OCI-M1 (cell line): ENCODE results near the gene POU4F2.

Experiments
- DNase-seq: peaks from one replicate; lab custom pipeline; 2025; lab: John Stamatoyannopoulos, UW

POU4F2 gene, protein sequence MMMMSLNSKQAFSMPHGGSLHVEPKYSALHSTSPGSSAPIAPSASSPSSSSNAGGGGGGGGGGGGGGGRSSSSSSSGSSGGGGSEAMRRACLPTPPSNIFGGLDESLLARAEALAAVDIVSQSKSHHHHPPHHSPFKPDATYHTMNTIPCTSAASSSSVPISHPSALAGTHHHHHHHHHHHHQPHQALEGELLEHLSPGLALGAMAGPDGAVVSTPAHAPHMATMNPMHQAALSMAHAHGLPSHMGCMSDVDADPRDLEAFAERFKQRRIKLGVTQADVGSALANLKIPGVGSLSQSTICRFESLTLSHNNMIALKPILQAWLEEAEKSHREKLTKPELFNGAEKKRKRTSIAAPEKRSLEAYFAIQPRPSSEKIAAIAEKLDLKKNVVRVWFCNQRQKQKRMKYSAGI

DNA sequence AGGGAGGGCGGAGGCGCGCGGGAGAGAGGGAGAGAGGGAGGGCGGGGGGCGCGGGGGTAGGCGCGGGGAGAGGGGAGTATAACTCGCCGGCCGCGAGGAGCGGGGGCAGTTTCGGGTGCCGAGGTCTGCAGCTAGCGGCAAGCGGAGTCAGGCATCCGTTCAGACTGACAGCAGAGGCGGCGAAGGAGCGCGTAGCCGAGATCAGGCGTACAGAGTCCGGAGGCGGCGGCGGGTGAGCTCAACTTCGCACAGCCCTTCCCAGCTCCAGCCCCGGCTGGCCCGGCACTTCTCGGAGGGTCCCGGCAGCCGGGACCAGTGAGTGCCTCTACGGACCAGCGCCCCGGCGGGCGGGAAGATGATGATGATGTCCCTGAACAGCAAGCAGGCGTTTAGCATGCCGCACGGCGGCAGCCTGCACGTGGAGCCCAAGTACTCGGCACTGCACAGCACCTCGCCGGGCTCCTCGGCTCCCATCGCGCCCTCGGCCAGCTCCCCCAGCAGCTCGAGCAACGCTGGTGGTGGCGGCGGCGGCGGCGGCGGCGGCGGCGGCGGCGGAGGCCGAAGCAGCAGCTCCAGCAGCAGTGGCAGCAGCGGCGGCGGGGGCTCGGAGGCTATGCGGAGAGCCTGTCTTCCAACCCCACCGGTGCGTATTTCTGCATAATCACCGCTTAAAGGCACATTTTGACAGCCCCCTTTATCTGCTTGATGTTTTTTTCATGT is at the start of gene POU4F2:
TSS of gene POU4F2 (plus strand) at position 108 of the 720 bp plus-strand sequence. CDS start at position 356, 248 bp downstream.
- DNase-seq = no peak

DNA sequence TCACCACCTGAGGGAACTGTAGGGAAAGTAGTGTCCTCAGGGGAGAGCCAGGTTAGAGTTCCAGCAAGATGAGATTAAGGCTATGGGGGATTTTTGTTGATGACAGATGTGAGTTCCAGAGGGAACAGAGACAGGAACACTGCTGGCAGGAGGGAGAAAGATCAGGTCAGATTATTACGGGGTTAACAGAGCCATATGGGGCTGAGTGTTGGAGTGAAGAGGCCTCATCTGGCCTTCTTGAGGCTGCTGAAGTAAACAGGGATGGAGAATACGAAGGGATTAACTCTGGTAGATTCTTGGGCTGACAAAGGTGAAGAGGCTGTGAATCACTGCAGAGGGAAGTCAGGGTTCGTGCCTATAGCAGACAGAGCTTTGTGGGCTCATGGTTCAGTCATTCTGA is 47.9 kb upstream of the POU4F2 start:
- no peak for DNase-seq

DNA sequence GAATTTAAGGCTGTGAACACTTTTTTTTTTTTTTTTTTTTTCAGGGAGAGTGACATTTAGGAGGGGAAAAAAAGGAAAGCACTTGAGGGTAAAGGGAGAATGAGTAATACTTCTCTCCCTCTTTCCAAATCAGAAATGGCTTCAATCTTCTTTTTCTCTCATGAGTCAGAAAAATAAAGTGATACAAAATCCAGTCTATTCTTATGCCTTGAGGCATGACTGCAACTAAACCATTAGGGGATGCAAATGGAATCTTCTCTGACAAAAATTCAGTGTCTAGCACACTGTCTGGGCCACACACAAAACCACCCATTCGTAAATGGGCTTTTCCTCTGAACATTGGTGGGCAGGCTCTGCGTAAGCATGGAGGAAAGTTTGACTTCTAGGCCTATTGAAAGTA is 46.7 kb upstream of the POU4F2 start:
- DNase-seq = no peak

DNA sequence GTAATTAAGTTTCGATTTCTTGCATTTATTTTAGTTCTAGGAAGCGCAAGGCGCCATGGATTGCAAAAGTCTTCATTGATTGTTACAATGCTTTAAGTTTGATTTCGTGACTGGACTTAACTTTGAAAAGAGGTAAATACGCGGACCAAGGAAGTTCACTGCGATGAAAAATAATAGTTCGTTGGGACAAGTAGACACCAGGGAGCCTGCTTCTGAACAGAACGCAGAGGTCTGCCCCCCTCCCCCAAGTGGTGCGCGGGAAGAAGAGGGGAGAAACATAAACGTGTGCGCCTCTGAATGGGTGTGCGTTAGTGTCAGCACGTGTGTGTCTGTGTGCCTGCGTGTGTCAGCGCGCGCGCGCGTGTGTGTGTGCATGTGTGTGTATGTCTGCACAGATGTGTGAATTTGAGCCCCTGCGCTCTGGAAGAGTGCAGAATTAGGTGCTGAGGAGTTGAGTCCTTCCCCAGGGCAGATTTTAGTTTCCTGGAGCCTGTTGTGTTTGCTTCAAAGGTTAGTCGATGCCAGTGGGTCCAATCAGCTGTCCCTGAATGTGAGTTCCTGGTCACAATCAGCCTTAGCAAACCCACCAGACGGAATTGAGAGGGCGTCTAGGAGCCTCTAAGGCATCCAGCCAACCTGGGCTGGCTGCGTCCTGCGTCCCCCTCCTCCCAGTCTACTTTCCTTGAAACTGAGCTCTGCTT is 5.8 kb upstream of the POU4F2 start:
- no peak for DNase-seq

DNA sequence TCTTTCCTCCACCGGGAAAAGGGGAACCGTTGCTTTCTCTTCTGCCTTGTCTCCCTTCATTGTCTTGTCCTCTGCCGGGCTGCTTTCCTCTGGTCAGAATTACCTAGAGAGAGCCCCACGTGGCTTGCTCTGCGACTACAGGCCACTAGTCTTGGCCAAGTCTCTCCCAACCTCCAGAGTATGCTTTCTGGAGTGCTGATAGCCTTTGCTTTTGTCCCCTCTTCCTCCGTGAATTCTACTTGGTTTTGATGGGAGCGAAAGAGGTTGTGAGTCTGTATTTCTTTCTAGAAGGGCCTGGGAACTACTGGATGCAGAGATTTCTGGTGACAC is 5.3 kb upstream of the POU4F2 start:
- DNase-seq = no peak

DNA sequence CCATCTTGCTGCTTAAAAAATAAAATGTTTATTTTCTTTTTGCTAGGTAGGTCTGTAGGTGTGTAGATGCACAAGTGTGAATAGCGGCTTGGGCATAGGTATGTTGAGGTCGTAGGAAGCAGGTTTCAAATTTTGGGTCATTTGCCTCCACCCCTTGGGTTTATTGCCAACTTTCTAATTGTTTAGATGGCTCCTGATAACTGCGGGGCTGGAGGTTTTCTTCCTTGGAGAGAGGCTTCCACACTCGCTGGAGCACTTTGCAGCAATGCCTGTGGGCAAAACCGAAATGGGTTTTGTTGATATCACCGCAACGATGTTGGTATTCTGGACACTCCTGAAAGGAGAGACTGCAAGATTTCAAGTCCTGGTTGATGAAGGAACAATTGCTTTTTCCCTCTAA is 3.9 kb upstream of the POU4F2 start:
- no peak for DNase-seq

DNA sequence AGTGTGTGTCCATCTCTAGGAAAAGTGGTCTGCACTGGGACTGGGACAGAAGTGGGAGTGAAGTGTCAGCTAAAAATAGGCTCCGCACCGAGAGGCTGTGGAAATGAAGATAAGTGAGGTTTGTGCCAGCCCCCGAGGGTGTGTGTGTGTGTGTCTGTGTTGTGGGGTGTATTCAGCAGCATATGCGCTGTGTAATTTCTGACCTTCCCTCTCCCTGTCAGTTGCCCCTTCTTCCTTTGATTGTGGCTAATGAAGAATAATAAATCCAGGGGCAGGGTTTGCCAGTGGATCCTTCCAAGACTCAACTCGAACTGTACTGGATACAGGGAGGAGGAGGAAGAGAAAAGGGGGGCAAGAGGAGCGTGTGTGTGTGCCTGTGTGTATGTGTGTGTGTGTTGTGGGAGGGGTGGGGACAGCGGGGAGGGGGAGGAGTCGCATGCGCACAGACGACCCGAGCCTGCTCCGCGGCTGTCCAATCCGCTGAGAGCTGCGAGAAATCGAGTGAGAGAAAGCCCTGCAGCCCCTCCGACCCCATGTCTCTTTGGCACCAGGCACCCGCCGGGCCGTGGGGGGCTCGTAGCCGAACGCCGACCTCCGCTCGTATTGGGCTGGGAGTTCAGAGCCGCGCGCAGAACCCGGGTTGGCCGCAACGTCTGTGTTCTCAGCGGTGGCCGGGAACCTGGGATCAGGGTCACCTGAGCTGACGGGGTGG is 916 bp upstream of the POU4F2 start:
- DNase-seq = no peak

DNA sequence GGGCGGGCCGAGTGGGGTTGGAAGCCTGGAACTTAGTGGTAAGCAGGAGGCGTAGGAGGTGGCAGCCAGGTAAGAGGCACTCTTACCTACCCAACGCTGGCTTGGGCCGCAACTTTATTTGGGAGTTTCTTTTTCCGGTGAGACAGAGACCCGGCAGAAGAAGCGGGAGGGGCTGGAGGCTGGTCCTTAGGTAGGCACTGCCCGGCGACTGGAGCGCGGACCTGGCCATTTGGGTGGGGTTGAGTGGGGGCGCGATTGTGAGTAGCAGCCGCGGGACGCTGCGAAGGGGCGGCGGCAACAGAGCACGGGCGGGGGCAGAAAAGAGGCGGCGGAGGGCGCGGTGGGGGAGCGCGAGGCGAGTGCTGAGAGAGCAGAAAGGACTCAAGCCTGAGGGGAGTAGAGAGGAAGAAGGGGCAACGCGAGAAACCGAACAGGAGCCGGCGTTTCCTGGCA is 334 bp upstream of the POU4F2 start:
- no peak for DNase-seq

DNA sequence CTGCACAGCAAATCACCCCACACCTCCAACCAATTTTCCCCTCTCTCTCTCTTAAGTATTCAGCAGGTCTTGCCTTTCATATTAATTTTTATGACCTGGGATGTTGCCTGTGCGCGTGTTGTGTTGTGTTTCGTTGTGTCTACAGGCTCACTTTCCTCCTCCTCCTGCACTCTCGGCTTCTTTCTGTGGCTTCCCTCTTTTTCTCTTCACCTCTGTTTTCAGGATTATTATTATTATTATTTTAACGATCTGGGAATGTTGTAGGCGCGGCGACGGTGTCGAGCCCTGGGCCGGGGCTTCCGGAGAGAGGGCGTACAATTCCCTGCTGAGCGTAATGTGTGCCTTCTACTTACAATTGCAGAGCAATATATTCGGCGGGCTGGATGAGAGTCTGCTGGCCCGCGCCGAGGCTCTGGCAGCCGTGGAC is 826 bp downstream of the POU4F2 start:
- no peak for DNase-seq

DNA sequence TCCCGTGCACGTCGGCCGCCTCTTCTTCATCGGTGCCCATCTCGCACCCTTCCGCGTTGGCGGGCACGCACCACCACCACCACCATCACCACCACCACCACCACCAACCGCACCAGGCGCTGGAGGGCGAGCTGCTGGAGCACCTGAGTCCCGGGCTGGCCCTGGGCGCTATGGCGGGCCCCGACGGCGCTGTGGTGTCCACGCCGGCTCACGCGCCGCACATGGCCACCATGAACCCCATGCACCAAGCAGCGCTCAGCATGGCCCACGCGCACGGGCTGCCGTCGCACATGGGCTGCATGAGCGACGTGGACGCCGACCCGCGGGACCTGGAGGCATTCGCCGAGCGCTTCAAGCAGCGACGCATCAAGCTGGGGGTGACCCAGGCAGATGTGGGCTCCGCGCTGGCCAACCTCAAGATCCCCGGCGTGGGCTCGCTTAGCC is 1.4 kb downstream of the POU4F2 start:
- DNase-seq = no peak

DNA sequence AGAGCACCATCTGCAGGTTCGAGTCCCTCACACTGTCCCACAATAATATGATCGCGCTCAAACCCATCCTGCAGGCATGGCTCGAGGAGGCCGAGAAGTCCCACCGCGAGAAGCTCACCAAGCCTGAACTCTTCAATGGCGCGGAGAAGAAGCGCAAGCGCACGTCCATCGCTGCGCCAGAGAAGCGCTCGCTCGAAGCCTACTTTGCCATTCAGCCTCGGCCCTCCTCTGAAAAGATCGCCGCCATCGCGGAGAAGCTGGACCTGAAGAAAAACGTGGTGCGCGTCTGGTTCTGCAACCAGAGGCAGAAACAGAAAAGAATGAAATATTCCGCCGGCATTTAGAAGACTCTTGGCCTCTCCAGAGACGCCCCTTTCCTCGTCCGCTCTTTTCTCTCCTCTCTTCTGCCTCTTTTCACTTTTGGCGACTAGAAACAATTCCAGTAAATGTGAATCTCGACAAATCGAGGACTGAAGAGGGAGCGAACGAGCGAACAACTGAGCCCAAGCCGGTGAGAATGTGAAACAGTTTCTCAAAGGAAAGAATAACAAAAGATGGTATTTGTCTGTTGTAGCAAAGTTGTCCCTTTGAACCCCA is 1.9 kb downstream of the POU4F2 start:
- DNase-seq = no peak

DNA sequence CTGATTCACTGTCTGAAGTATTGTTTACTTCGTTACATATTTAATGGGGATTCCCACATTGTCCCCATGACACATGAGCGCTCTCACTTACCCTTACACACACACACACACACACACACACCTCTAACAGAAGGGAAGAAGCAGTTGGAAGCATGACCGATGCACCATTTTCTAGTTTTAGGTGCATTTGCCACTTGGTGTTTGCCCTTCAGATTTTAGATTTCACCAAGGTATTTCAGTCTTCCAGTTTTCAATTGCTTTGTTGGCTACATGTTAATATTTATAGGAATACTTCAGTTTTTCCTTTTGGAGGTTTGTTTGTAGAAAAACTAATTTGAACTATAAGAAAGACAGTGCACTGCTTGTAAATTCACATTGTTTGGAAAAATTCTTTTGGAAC is 3.1 kb downstream of the POU4F2 start:
- DNase-seq = no peak

DNA sequence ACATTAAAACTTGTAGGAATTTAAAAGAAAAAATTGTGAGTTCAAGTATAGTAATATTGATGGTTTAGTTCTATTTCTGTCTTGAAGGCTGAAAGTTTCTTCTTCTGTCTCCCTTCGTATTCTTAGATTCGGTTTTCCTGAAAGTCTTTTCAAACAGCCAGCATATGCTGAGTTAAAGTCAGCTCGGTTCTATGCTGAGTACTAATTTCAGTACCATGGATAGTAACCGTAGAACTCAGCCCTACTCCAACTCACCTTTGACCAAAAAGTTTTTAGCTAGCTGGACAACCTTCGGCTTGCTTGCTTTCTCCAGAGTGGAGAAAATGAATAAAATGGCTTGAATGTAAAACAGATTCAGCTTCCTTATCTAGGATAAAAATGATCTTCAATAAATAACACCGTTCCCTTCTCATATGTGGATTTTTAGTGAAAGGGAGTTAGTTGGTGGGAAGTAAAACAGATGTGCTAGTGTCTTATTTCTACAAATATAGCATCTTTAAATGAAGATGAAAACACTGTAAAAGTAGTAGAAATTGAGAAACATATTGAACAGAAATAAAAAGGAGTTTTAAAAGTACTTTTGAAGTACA is 5.2 kb downstream of the POU4F2 start:
- peak; percentile 62 for DNase-seq

DNA sequence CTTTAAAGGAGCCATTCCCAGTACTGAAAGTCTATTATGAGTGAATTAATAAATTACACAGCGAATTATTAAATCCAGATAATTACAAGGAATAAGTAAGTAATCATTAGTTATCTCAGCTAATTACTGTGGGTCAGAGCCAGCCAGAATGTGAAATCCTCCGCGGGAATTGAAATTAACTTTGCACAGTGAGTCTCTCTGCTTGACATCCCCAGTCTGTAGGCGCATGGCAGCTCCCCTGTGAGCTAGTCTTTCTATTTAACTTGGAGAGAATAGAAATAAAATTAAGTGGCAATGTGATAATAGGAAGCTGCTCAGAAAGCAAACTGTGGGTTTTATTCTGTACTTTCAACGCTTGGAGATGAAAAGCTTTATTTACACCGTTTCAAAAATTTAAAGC is 7.2 kb downstream of the POU4F2 start:
- no peak for DNase-seq

DNA sequence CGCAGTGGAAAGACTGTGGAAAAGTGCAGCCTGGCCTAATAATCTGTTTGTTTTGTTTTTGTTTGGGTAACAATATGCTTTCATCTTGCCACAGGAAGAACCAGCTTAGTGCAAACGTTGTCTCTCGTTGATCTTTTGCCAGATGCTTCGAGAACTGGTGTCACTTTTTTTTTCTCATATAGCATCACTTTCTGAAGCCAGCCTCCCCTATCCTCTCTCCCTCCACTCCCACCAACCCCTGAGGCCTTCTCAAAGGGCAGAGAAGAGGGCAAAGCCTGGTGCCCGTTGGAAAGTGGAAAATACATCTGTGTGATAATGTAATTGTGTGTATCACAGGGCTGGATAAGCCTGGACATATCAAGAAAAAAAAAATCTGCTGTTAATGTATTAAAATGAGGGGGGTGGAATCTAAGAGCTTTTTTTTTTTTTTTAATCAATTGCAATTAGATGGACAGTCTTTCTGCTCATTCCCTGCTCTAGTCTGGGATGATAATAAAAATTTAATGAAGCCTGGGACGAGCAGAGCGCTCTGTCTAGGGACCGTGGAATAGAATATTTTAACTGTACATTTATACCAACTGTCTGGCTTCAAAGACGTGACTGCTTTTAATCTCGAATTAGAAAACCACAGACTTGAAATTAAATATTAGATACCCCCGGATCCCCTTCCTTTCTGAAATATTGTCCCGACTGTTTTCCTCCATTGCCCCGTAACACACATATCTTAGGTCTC is 8.1 kb downstream of the POU4F2 start:
- DNase-seq = no peak

DNA sequence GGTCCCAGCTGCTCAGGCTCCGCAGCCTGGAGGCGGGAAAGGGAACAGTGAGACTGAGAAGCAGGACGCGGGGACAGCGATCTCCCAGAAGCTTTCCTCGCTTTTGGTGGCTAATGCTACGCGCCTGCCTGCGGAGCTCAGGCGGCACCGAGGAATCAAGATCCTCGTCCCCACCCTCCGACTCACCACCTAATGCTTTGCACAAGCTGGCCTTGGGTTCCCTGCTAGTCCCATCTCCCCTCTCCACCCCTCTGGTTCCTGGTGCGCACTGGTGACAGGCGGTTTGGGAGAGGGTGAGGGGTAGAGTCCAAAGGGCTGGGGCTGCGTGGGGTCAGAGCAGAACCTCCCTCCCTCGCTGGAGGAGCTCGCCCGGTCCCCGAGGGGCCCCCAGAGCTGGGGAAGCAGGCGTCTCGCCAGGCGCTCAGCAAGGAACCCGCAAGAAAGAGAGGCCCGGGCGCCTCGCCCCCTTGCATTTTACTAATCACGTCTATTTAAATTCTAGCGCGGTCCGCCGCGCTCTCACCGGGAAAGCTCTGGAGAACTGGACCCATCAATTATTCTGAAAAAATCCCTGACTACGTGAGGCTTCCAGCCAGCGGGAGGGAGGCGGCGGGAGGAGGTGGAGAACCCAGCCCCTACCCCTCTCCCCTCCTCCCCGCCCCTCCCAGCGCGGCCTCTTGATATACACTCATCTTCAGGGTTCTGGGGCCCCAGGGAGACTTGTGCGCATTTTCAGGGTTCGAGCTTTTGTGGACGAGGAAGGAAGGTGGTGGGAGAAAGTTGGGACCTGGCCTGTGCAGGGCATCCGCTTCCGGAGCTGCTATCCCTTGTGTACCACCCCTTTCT is 9.1 kb downstream of the POU4F2 start:
- no peak for DNase-seq

DNA sequence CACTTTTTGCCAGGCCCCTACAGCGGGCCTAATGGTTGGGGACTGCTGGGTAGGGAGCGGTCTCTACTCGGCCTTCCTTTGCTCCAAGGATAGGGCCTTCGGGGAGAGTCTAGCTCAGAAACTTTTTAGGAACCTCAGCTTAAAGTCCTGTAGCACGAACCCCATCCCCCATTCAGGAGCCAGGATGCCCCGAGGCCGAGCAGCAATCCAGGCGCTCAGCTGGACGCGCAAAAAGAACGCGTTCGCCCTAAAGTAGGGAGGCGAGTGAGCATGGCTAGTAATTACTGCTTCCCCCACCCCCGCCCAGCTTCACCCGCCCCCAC is 9.7 kb downstream of the POU4F2 start:
- DNase-seq = no peak

DNA sequence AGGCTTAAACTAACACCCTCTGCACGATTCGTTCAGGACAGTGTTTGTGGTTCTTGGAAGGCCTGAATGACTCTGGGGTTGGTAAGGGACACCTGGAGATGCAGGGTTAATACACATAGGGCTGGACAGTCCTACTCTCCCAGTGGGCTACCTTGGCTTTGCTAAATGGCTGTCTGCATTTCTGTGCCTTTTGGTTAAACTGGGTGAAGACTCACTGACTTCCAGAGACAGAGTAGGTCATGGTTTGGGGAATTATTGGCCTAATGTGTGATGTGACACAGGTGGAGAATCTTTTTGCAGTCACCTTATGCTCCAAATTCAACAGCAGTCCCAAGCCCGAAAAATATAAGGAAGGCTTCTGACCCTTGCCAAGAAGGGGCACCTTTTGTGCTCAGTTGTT is 10.5 kb downstream of the POU4F2 start:
- DNase-seq = no peak

DNA sequence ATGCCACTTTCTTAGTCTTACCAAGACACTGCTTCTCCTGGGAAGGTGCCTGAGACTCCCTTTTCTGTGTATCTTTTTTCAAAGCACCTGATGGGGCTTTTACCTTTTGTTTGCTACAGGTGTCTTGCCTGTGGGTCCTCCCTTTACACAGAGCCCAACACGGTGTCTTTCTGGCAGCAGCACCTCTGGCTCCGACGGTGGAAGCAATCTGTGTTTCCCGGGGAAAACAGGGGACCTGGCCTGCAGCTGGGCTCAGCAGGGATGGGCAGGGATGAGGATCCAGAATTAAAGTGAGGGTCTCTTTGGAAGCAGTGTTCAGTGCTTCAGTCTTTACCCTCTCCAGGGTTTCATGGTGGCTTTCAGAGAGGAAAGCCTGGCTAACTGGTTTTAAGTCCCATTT is 11.3 kb downstream of the POU4F2 start:
- no peak for DNase-seq
